Measurements from ENCODE around the gene CXCL10.
"Not testable (repeated sequence)": the region's sequence is repeated elsewhere in the genome, so short reads cannot be mapped to it uniquely, and the experiment has no call there.

Gene CXCL10

DNA sequence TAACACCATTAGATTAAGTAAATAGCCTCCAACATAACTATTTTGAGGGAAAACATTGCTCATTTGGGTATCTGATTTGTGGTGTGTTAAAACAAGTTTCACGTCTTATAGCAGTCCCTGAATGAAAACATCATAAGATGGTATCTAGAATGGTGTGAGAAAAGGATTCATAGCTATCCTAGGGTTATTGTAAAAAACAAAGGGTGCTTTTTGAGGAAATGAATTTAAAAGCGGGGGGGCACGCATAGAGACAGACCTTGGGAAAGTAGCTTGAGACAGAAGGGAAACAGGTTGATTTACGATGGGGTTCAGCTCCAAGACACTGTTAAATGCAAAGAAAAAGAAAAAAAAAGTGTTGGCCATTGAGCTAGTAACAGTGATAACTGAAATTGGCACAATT, 768 bp upstream of the CXCL10 start:
- no peak for DNase-seq

DNA sequence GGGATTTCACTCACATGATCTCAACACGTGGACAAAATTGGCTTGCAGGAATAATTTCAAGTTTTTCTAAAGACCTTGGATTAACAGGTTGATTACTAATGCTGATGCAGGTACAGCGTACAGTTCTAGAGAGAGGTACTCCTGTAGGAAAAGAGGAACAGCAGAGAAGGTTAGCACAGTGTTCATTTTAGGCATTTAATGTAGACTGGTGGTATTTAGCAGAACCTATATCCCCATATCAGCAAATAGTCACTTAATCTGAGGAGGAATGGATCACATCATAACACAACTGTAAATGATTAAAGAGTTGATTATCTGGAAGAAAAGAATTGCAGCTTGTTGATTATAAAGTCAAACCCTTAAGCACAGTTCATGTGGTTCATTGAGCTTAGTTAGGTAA, 620 bp downstream of the CXCL10 start:
- no peak for DNase-seq

DNA sequence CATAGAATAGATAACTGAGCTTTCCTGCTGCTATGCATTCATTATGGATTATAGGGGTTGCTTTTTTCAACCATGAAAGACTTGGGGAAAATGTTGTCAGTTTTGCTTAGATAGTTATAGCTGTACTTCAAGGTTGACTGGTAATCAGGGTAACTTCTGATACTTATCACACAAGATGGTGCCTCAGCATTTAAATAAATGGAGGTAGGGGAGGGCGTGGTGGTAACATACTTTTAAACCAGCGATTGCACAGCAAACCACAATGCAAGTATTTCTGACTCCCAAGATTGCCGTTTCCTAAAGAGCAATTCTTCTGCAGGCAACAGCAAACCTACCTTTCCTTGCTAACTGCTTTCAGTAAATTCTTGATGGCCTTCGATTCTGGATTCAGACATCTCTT, 1.3 kb downstream of the CXCL10 start:
- DNase-seq, result no peak

DNA sequence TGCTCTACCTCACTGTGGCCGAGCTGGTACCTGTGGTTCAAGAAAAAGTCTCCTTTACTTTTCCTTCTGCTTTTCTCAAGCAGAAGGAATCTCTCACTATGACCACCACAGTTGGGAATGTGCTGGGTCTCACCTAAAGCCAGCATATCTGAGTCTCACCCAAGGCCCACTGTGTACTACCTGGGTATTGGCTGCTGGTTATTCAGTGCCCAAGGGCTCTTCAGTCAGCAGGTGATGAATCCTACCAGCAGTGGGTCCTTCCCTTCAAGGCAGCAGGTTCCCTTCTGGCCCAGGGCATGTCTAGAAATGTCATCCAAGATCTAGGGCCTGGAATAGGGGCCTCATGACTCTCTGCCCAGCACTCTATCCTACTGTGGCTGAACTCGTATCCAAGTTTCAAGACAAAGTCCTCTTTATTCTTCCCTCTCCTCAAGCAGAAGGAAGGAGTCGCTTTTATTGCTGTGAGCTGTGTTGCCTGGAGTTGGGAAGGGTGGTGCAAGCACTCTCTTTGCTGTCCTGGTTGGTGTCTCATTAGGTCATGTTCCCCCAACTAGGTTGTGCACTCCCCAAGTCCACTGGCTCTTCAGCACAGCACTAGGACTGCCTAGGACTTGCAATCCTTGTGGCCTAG, 6.1 kb downstream of the CXCL10 start:
- DNase-seq, result no peak

DNA sequence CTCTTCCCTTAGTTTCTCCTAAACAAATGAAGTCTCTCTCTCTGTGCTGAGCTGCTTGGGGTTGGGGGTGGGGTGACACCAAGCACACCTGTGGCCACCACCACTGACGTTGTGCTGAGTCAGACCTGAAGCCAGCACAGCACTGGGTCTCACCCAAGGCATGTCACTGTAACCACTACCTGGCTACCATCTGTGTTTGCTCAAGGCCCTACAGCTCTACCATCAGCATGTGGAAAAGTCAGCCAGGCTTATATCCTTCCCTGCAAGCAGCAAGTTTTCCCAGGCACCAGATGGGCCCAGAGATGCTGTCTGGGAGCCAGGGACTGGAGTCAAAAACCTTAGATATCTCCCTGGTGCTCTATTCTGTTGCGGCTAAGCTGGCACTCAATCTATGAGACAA, 6.9 kb downstream of the CXCL10 start:
- no peak for DNase-seq

DNA sequence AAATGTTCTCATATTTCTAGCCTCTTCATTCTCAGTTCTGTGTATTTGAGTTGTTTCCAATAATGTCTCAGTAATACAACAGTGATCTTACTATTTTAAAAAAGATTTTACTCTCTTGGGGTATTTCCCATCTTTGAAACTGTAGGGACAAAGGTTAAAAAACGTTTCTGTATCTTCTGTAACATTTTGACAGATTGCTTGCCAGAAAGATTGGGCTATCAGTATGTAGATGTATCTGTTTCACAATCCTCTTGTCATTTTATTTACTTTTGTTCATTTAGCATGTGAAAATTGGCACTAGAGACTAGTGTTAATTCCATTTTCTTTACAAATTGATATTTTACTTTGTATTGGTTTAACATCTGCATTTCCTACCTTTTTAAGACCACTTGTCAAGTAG, 9.8 kb downstream of the CXCL10 start:
- no peak for DNase-seq

DNA sequence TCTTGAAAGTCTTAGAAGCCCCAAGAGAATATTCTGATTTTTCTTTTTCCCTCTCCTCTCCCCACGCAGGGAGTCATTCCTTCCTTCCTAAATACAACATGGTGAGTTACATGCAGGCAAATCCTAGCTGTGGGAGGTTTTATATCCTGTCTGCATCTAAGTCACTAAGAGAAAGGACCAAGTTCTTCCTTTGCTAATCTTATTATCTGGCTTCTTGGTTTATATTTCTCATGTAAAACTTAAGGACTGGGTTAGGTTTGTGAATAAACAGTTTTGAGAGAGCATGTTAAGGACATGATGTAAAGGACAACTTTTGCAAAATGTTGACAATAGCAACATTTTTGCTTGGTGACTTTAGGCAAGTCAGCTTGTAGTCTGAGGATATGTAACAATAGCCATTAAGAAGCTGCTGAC, 10.9 kb downstream of the CXCL10 start:
- no peak for DNase-seq

DNA sequence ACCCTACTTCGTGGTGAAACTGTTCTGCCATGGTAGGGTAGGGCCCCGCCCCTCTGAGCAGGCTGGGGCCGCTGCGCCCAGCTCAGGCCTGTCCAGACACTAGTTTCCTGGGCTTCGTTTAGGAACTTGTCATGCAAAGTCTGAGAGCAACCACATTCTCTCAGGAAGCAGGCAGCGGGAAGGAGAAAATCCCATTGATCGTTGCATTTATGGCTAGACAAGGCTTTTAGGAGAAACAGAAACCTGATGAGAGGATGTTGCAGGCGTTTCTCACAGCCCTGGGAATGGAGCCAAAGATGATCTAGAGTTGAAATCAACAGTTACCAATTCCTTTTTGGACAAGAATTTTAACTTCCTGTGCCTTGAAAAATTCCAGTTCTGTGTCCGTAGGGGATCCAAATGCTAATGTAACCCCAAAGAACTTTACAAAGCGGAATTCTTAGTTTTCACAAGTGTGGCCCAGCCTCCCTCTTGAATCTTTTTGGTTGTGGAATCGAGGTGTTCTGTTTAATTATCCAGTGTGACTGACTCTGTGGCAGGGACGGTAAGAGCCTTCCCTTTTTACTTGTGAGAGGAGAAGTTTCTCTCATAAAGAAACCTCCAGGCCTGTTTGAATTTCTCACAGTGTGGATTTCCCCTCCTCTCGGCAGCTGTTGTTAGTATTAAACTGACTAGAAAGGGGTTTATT, 11.5 kb downstream of the CXCL10 start:
- no peak for DNase-seq

DNA sequence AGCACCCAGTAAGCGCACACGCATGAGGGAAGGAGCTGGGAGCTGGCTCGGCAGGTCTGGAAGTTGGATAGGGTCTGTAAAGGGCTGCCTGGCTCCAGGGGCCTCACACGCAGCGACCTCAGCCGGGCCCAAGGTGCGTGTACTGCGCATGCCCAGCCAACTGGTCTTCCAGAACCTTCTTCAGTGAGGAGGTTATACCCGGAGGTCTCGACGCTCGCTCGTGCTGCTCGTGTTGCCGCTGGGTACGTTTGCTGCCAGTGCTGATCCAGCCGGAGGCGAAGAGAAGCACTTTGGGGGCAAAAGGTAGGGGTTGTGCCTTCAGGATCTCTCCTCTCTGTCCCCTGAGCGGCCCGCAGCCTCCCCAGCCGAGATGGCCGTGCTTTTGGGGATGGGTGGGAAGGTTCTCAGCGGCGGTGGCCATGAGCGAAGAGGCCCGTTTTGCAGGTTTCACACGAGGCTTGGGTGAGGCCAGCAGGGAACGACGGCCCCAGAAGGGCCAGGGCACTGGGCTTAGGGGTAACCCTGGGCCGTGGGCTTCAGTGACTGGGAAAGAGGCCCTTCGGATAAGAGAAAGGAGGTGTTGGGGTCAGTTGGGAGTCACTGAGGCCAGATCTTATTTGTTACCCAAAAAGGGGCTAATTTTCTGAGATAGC, 12.2 kb downstream of the CXCL10 start:
- no peak for DNase-seq

DNA sequence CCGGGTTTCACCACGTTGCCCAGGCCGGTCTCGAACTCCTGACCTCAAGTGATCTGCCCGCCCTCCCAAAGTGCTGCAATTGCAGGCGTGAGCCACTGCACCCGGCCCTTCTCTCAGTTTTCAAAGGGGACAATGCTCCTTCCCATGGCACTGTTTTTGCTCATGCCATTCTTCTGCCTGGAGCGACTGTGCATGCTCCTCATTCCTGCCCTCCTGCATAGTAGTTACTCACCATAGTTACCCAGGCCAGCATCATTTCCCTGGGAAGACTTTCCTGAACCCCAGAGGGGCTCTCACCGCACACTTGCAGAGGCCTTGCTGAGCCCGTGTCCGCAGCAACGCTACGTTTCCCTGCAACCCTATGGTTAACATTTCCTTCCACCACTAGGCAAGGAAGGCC, 12.7 kb downstream of the CXCL10 start:
- DNase-seq, result no peak

DNA sequence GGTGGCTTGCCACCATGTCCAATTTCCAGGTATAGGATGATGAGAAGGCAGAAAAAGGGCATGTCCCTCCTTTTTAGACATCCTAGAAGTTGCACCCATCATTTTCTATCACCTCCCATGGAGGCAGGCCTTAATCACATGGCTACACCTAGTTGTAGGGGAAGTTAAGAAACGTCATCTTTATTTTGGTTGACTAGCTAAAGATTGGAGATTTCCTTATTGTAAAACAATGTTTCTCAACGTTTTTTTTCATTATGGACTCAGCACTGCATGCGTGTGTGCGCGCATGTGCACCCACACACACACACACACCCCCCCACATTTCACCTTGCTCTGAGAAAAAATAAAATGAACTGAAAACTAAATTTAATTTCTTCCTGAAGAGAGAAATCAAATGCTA, 14.0 kb downstream of the CXCL10 start:
- no peak for DNase-seq

DNA sequence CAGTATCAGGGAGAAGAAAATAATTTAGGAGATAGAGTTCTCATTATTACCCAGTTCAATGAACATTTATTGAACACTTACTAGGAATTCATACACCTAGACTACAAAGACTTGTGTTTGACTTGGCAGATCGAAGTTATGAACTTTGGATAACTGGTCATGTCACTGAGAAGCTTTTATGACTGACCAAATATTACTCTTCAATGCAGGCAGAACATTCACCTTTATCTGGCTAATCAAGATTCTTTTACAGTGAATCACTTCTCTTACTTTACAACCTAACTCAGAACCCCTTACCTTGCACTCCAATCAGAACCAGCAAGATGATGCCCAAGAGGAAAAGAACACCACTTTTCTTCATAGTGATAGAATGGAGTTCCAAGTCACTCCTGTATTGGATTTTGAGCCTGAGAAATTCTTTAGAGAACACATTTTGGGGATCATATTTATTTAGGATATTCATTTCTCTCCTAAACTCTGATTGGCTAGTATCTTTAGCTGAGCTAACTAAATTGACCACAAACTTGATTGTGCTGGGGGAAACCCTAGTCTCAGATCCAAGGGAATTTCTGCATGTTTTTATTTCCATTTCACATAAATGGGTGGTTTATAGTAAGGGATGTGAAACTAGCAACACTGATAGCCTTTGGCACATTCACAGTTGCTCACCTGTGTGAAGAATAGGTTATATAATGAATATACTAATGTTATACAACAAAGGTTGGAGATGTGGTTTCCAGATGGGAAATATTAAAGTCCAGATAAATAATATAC, 16.0 kb downstream of the CXCL10 start, which contains the start of gene CXCL9:
TSS of gene CXCL9 (minus strand) at position 421 of the 774 bp plus-strand sequence. CDS start at position 361, 60 bp downstream.
- DNase-seq, result no peak

DNA sequence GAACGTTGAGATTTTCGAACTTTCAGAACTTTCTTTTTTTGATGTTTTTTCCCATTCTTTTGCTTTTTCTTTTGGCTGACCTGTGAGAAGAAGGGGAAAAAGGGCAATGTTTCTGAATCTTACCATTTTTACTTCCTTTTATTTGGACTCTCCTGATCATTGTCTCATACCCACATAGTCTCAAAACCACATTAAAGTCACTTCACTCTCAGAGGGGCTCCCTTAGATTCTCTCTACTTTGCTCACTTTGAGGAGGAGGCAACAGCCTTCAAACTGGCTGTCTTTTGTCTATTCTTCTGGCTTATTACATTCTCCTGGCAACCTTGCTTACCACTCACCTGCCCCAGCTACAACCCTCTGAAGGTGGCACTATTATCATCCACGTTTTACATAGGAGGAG, 19.7 kb downstream of the CXCL10 start:
- no peak for DNase-seq

DNA sequence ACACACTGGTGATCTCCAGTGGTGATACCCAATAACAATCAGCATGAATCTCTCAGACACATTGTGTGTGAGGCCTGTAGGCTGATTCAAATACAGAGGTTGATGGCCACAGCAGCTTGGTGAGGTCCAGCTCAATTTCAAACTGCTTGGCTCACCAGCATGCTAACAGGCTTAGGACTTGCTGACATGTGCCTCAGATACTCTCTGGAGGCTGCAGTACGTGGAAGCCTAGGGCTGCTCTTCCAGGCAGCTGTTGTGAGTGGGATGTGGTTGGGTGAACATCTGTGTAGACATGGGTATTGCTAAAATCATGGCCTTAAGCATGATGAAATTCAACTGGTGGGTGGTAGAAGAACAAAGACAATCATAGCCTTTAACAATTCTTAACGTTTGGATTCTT, 20.3 kb downstream of the CXCL10 start:
- DNase-seq, result no peak

DNA sequence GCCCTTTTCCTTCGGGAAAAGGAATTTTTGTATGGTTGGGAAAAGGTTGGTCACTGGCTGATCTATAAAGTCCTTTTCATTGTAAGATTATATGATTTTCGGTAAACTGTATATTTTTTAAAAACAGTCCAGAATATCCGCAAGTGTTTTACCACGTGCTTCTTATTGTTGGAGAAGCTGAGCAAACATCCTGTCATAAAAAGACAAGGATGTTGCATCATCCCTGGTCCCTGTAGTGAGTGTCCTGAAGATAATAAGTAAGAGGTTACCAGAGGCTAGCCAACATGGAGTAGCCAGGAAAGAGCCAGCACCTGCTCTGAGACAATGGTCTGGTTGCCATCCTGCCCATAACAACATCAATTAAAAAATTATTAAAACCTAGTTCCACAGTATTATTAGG, 21.1 kb downstream of the CXCL10 start:
- DNase-seq, result no peak

DNA sequence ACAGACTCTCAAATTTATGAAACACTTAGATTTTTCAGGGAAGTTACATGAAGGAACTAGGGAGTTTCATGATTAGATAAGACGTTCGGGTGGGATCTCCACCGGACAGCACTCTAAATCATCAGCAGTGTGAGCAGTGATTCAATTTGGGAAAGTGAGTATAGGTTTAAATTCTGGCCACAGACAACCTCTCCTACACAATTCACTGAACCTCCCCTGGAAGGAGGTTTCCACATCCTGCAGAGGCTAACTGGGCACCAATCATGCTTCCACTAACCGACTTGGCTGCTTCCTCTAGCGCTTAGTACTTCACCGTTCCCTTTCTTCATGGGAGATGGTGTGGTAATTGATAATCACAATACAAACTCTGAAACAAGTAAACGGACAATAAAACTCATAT, 21.6 kb downstream of the CXCL10 start:
- DNase-seq, result no peak

DNA sequence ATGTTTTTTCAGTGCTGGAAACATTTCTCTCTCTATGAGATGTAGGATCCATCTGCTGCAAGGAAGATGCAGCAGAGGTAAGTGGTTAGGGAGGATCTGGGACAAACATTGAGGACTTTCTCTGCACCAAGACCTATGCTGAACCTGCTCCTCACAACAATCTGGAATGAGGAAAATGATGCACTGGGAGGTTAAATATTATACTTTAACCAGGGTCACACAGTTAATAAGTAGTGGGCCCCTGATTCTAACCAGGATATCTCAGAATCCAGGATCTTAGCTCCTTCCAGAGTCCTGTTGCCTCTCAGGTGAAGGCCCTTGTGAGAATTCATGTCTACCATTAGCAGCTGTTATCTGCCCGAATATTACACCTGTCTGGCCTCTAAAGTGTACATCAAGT, 23.0 kb downstream of the CXCL10 start:
- no peak for DNase-seq

DNA sequence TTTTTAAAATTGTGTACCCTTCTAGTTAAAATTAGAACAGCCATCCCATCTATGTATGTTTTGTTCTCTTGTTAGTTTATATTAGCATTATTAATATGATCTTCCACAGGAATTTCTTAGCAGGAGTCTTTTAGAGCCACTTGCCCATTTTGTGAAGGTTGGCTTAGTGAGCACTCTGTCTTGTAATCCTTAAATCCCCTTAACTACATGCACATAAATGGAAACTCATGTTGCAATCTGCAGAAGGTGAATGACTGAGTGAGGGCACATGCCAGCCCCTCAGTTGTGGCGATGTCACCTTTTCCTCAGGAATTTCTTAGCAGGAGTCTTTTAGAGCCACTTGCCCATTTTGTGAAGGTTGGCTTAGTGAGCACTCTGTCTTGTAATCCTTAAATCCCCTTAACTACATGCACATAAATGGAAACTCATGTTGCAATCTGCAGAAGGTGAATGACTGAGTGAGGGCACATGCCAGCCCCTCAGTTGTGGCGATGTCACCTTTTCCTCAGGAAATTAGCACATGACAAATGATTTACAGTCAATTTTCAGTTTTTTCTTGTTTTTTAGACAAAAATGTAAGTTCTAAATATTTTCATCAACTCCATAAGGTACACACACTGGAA, 24.7 kb downstream of the CXCL10 start:
- DNase-seq, result not testable (repeated sequence)

DNA sequence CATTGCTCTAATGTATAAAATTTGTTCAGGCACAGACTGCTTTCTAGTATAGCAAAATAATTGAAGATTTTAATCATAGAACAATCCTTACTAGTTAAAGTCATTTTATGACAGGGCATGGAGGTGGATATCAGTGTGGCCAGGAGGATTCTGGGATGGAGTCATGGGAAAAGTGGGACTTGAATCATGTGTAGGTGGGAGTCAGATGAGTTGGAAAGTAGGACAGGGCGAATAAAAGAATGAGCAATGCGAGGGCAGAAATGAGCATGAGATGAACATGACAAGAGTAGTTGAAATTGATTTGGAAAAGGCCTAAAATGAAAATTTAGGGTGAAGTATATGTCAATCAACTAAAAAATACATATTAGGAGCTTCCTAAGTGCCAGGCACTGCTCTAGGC, 25.4 kb downstream of the CXCL10 start:
- no peak for DNase-seq

DNA sequence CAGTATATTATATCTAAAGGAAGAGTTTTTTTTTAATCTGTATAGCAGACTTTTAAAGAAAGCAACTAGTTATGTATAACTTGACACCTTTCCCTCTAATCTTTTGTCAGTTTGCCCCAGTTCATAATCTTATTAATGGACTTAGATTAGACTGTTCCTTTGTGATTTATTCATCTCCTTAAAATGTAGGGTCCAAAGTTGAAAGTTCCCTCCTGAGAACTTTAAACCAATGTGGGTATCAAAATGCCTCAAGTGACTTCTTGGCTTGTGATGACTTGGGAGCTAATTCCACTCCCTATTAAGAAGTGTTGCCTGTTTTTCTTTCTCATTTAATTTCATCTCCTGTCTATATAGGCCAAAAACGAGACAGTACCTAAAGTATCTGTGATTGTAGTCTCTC, 26.2 kb downstream of the CXCL10 start:
- DNase-seq, result no peak

DNA sequence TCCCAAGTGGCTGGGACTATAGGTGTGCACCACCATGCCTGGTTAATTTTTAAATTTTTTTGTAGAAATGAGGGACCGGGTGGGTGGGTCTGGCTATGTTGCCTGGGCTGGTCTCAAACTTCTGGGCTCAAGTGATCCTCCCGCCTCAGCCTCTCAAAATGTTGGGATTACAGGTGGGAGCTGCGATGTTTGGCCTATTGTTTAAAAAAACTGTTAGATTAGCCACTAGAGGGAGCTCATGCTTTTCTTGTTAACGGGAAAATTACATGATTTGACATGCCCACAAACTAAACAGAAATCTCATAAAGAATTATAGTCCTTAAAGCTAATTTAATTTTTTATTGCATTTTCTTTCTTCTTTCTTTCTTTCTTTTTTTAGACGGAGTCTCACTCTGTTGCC, 27.6 kb downstream of the CXCL10 start:
- no peak for DNase-seq

DNA sequence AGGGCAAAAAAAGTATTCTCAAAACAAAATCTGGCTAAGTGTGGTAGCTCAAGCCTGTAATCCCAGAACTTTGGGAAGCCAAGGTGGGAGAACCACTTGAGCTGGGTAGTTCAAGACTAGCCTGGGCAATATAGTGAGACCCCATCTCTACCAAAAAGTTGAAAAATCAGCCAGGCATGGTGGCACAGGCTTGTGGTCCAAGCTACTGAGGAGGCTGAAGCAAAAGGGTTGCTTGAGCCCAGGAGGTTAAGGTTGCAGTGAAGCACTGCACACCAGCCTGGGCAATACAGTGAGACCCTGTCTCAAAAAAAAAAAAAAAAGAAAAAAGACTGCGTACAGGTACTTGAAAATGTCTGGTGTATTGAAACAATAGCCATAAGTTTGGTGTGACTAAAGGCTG, 30.8 kb downstream of the CXCL10 start:
- DNase-seq, result no peak

DNA sequence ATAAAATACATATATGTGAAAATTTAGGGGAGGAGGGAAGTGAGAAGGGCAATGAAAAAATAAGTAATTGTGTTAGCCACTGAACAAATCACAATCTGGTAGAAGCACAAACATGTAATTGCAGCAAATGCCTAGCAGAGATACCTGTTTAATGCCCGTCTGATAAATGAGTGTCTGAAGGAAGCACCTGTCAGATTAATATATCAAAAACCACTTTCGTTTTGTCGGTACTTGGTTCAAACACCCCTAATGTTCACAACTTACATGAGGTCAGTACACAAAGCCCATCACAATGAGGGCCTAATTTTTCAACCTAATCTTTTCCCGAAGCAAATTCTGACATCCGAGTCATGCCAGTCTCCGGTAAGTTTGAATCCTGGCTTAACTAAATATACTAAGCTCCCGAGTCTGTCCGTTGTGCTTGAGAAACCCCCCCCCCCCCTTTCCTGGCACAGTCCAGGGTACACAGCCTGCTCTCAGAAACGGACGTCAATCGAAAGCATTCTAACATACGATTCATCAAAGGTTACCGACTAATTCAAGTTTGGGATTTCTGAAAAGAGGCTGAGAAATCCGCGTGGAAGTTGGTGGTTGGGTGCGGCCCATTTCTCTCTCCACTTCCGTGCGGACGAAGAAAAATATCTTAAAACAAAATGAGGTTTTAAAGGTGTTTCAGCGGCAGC, 33.3 kb downstream of the CXCL10 start:
- DNase-seq, result no peak
